GM04503 (cell line): Measurements from ENCODE around the gene MPPED1.

Experiments used
- DNase-seq: peaks from one replicate; pipeline ENCODE4 v3.0.0-alpha.2; 2012; ENCODE audit warnings: low read depth

MPPED1 gene, protein sequence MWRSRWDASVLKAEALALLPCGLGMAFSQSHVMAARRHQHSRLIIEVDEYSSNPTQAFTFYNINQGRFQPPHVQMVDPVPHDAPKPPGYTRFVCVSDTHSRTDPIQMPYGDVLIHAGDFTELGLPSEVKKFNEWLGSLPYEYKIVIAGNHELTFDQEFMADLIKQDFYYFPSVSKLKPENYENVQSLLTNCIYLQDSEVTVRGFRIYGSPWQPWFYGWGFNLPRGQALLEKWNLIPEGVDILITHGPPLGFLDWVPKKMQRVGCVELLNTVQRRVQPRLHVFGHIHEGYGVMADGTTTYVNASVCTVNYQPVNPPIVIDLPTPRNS

DNA sequence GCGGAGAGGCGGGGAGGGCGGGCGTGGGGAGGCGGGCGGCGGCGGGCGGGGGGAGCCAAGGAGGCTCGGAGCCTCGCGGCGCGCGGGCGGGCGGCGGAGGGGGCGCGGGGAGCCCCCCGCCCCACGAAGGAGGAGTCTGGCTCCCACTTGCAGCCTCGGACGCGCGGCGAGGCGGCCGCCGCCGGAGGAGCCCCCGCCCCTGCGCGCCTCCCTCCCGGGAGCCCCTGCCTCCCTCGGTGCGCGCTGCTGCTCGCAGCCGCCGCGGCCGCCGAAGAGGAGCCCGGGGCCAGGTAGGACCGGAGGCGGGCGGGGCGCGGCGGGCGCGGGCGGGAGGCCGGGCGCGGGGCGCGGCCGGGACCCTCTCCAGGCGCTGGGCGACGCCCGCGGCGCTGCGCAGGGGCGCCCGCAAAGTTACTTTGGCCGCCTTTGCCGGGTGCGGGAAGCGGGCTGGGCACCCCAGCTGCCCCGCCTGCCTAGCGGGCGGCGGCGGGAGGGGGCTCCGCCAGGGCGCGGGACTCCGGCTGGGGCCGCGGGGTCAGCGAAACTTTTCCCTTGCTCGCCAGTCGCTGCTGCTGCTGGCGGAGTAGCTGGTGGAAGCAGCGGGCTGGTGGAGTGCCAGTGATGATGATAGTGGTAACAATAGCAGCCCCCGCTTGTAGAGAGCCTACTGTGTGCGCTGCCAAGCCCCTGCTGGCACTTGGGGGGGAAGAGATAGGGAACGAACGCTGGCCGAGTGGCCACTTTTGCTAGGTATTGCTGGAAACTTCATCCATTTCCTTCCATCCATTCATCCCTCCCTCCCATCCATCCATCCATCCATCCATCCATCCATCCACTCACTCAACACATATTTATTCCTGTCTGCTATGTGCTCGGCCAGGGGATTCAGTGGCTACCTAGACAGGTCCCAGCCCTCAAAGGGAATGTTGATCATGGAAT lies at the start of gene MPPED1:
TSS of gene MPPED1 (plus strand) at position 146 of the 939 bp plus-strand sequence. CDS start 12,972 bp downstream, outside the sequence.
- DNase-seq, result no peak

DNA sequence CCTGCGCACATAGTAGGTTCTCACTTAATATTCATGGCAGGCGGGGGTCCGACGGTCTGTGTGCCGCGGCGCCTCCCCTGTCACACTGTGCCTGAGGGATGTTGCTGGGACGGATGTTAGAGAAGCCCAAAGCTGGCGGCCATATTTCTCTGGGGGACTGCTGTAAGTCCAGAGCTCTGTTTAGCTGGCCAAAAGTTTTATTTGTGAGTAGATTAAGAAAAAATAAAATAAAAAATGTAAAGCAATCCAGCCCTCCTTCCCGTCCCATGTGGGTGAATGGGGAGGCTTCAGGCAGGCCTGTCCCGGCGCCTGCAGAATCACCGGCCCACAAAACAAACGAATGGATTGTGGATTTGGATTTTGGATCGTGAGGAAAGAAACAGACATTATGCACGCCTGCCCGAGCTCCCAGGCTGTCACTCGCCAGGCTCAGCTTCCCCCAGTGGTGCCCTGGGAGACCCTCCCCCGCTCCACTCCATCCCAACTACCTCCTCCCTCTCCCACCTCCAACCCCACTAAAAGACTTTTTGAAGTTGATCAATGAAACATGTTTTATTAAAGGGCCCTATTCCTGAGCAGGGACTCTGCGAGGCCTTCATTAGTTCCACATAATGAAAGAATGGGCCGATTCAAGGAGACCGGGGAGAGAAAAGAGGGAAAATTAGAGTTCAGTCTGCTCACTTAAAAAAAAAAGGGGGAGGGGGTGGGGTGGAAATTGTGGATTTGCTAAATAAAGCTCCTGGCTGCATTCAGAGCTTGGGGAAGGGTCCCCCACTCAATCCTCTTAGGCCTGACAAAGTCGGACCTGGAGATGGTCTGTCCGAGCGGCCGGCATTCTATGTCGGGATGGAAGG lies 48.3 kb upstream of the MPPED1 start:
- no peak for DNase-seq

DNA sequence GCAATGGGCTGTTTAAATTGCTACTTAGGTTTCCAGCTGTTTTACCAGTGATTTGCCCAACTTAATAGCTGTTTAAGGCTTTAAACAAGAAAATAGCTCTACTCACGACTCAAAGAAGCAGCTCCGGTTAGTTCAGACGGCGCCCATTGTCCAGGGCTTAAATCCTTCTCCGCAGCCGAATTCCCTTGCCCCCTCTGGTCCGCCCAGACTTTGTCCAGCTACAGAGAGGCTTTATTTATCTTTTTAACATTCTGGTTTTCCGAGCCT lies 47.7 kb upstream of the MPPED1 start:
- no peak for DNase-seq

DNA sequence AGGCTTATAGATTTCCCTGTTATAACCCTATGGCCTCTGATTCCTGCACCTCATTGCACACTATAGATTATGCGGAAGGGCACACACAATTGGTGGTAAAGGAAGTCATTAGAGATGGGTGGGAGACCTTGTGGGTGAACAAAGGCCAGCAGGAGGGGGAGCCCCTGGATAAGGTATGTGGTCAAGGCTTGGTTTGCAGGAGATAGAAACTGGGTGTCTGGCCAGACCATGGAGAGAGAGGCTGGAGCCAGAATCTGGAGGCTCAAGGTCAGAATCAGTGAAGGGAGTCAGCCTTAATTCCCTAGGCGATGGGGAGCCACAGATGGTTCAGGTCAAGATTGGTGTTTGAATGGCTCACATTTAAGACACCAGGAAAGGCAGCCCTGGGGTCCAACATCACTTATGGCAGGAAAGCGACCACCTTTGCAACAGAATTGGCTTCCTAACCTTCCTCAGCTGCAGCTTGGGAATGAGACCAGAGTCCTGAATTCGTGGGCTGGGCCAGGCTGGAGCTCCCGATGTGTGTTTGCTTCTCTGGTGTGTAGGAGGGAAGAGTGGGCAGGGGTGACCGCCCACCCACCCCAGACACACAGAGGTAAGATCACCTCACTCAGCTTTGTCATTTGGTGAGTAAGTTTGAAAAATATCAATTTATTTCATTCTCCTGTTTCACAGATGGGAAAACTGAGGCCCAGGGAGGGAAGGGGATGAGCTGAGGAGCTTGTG lies 45.9 kb upstream of the MPPED1 start:
- DNase-seq, result no peak

DNA sequence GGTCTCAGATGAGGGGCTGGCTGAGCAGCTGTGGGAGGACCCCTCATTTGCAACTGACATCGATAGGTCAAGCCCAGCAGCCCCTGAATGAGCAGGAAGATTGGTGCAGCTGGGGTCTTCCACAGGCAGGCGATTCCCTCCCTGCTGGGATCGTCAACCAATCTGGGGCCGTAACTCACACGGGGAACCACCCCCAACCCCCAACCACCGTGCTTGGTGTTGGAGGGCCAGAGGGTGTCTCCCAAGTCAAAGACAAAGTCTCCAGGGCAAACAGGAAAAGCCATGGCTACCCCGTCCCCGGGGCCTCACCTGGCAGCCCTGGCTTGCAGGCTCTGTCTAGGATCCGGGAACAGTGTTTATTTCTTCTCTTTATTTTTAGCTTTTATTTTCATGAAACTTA lies 41.8 kb upstream of the MPPED1 start:
- DNase-seq, result no peak

DNA sequence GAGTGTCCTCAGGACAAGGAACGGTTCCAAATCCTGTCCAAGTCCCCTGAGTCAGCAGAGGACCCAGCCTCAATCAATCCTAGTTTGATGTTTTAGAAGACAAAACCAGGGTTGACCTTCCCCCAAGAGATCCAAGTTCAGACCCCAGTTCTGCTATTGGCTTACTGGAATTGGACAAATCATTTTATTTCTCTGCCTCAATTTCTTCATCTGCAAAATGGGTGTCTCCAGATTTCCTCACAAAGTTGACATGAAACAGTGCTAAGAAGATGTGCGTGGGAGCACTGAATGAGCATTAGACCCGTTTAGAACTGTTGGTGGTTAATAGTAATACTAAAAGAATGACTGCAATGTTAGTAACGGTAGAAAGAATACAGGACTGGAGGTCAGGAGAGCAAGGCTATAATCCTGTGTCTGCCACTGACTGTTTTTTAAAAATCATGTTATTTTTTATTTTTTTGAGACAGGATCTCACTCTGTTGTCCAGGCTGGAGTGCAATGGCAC lies 35.8 kb upstream of the MPPED1 start:
- DNase-seq, result no peak

DNA sequence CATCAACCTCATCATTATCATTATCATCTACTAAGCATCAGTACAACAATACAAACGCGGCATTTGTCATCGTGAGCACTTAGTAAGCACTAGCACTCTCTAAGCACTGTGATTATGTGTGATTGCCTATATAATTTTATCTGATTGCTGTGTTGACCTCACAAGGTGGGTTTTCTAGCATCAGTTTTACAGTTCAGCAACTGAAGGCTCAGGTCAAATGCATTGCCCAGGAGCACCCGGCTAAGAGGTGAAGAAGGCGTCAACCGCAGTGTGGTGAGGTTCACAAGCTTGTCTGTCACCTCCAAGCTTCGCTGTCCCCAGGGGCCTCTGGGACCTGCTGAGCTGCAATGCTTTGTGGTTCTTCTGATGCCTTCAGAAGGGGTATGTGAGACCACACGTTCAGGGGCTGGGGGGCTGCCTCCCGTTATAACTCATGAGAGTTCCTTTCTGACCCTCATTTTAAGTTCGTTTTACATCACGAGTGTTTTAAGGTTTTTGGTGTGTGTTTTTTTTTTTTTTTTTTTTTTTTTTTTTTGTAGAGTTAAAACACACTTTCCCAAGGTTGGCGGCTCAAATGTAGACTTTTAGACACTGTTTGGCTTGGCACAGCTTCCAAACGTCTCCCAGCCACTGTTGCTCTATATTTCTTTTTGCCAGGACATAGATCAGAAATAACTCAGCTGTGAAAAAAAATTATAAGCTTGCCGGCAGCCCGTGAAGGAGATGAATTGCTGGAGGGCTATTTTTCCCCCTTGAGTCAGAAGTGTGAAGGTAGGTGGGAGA lies 34.9 kb upstream of the MPPED1 start:
- no peak for DNase-seq

DNA sequence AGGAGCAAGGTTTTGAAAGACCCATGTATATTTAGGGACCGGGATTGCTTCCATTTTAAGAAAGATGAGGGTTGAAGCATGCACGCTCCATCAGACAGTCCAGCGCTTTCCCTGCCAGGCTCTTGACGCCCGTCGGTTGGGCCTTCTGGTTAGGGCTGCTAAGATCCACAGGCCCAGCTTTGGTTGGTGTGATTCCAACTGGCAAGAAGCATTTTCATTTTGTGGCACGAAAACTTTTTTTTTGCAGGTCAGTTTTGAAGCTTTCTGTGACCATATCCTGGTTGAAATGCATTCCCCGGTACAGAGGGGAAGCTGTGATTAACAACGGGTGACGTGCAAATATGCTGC lies 34.3 kb upstream of the MPPED1 start:
- no peak for DNase-seq

DNA sequence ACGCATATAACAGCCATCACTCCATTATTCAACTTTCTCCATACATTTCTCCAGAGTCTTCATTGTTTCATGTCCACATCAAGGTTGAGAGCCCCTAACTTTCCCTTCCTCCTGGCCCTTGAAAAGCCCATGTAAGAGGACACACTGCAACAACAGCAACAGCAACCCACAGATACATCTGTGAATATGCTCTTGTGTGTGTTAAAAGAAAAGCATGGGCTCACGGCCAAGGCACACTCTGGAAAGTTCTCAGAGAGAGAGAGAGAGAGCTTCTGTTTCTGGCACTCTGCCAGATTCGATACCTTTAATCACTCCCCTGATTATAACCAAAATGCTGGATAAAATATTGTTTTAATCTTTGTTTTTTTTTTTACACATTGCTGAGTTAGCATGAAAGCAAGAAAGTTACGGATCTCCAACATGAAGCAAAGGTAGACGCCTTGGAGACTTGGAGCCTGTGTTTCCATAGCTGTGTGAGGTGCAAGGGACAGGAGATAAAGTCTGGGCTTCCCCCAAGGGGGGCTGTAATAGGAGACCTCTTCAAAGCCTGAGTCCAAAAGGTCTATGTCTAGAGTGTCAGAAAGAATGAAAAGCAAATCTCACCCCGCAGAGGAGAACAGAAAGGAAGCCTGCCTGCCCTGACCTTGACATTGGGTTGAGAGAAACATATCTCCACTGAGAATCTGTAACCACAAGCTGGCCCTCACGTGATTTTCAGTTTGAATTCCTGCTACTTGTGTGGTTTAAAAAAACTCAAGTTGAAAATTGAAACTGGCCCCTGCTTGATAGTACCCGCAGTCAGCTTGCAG lies 33.7 kb upstream of the MPPED1 start:
- no peak for DNase-seq

DNA sequence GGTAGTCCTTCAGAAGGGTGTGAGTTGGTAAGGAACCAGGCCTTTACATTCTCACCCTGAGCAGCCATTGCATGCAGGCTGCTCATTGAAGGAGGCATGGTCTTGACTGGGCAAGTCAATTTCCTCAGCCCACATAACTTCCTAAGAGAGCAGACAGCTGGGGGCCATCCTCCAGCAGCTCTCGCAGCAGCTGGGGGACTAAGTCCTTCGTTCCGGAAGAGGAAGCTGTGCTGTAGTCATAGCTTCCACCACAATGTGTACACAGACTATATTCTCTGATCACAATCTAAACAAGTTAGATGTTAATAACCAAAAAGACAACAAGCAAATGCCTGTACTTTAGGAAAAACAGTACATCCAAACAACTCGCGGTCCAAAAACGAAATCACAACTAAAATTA lies 30.1 kb upstream of the MPPED1 start:
- no peak for DNase-seq

DNA sequence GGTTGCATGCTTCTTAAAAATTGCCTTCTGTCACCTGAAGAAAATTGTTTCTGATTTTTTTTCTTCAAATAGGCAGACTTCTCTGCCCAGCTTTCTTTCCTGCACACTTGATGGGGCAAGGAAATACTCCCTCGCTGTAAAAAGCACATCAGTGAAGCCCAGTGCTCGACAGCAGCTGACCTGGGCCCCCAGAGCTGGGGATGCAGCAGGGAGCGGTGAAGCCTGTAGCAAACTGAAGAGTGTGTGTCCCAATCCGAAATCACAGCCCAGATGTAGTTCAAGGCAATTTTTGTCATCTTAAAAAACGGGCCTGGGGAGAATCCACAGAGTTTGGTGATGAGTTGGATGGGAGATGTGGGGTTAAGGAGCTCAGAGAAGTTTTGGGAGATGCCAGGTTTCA lies 27.0 kb upstream of the MPPED1 start:
- no peak for DNase-seq

DNA sequence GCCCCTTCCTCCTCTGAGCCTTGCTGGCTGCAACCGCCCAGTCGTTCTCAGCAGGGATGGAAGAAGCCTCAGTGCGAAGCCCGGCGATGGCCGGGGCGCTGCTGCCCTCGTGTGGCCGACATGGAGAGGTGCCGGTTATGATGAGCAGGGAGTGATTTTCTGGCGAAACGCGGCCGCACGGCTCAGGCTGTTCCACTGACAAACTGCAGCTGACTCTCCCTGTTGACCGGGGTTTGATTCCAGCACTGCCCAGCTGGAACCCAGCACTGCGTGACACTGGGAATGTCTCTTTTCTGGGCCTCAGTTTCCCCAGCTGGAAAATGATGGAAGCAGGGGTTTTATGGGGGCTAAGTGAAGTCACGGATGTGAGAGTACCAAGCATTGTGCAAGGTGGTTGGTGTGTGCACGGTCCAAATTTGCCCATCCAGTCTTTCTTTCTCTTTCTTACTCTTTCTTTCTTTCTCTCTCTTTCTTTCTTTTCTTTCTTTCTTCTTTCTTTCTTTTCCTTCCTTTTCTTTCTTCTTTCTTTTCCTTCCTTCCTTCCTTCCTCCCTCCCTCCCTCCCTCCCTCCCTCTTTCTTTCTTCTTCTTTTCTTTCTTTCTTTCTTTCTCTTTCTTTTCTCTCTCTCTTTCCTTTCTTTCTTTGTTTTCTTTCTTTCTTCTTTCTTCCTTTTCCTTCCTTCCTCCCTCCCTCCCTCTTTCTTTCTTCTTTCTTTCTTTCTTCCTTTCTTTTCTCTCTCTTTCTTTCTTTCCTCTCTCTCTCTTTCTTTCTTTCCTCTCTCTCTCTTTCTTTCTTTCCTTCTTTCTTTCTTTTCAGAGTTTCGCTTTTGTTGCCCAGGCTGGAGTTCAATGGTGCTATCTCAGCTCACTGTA lies 25.8 kb upstream of the MPPED1 start:
- no peak for DNase-seq

DNA sequence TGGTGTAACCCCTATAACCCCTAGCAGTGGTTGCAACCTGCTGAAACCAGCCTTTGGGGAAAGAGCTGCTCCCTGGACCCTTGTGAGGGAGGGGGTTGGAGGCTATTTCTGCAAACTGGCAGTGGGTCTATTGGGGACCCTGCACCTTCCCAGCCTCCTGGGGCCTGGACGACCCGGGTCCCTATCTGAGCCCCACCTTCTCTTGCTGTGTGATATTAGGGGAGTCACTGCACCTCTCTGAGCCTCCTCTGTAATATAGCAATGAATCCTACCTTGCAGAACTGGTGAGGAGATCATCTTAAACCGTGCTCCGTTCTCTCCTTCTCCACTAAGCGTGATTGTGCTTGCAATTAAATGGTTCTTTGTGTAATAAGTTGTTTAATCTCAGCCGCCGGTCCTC lies 24.0 kb upstream of the MPPED1 start:
- no peak for DNase-seq

DNA sequence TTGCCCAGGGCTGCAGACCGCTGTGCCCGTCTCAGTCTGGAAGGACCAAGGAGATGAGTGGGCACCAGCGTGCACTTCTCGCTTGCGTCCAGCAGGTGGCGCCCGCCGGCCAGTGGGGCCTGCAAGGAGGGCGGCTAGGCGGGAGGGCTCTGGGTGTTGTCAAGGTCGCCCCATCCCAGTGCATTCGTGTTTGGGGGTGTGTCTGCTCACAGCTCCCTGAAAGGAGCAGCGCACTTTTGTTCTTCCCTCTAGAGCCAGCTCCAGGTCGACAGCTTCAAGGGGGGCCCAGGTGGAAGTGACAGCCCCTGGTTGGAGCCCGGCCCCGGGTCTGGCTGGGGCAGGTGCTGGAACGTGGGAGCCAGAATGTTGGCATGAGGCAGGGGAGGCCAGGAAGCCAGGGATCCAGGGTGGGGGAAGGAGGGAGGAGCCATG lies 23.4 kb upstream of the MPPED1 start:
- DNase-seq, result no peak

DNA sequence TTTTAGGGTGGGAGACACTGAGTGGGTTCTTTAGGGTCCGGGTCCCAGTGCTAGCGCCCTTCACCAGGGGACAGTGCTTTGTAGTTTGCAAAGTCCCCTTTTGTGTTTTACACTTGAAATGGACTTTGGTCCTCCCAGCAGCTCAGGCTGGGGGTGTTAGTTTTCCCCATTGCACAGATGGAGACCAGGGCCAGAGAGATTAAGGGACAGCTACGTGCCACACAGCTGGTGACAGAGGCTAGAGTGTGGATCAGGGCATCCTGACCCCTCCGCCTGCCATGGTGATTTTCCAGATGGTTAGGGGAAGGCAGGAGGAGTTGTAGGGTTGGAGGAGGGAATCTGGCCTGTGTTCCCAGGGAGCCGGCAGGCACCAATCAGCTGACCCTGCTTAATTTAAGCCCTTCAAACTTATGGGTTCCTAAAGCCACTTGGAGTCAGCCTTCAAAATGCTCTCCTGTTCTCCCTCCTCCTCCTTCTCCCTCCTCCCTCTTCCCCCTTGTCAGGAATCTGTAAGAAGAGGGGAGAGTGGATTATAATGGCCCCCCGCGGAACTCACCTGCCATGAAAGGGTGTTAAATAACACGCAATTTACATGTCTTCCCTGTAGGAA lies 22.5 kb upstream of the MPPED1 start:
- DNase-seq, result no peak

DNA sequence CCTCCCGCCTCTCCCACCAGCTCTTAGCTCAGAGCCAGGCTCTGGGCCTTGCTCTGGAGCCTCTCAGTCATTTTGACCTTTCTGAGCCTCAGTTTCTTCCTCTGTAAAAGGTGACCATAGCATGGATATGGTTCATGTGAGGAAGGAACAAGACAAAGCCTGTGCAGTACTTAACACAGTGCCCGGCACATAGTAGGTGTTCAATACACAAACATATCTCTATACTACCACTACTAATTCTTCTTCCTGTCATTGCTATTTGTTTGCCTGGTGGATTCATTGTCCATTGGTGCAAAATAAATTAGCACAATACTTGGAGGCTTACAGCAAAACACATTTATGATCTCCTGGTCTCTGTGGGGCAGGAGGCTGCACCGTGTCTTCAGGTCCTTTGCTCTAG lies 21.6 kb upstream of the MPPED1 start:
- DNase-seq, result no peak

DNA sequence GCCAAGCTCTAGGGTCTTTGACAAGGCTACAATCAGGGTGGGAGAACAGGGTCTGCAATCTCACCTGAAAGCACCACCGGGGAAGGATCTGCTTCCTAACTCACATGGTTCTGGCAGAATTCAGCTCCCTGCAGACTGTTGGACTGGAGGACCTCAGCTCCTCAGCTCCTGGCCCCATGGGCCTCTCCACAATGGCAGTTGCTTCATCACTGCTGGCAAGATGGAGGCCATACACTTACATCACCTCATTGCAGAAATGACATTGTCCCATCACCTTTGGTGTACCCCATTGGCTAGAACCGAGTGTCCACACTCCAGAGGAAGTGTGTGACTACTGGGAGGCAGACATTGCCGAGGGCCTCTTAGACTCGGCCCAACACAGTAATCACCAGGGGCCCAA lies 20.9 kb upstream of the MPPED1 start:
- DNase-seq, result no peak

DNA sequence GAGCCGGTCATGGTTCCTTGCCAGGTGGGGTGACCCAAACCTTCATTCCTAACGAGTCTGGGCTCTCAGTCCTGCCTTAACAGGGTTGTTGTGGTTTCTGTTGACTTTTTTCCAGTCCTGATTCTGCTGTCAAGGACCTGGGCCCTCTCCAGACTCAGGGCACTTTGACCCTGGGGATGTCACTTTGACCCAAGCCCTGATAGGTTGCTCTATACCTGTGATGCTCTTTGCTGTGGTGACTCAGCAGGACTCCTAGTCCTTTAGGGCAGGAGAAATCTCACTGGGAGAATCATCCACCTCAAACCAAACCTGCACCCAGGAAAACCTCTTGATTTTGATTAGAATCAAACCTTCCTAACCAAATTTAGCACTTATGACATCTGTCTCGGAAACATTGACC lies 20.5 kb upstream of the MPPED1 start:
- no peak for DNase-seq
